ENCODE results near the gene MAPK8.

MAPK8 gene

DNA sequence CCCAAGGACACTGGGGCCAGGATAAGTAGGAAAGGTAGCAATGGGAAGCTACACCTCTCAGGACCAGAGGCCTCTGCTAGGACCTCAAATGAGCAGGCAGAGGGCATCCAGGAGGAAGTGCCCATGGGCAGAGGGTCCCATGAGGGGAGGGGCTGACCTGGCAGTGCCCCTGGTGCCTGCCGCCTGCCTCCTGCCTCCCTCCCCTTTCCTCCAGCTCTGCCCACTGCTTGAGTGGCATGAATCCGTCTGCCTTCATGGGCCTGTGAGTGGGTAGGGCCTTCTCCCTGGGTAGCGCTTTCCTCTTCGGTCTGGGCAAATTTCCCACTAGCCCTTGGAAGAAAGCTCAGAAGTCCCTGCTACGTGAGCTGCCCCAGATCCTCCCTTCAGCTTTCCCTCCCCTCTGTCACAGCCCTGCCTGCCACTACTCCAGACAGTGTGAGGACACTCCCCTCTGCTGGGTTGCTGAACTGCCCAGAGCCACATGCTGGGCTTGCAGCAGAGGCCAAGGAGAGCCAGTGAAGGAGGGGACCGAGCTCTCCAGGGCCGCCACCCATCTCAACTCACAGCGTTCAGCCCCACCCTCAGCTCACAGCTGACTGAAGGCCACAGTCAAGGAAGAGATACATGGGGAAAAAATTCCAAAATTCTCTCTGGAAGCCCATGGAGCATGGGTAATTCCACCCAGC, 157.0 kb downstream of the MAPK8 start:
- DNase-seq (ENCODE audit: low read depth), result no peak

DNA sequence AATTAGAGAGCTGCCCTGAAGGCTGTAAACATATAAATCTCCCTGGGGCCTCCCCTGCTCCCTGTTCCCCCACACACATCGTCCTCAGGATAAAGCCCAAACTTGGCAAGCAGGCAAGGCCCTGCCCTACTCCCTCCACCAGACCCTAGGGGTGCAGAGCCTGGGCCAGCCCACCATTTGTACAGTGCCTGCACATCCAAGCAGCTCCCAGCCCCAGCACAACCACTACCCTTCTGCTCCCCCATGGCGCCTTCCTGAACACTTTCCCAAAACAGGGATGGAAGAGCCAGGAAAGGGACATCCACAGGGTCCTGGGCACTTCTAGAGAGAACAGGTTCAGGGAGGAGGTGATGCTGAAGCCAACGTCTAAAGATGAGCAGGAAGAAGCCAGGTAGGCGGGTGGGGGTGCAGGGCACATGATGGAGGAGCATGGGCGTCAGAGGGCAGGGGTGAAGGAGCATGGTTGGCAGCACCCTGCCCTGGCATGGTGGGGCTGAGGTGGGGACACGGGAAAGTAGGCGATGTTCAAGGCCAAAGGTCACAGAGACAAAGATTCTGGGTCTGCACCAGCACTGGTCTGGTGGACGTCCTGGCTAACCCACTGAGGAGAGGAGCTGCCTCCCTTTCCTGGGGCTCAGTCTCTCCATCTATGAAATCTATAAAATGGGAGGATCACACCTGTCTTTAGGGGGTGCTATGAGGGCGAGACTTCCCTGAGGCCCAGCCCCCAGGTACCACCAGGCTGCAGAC, 157.8 kb downstream of the MAPK8 start:
- DNase-seq (ENCODE audit: low read depth), result no peak

DNA sequence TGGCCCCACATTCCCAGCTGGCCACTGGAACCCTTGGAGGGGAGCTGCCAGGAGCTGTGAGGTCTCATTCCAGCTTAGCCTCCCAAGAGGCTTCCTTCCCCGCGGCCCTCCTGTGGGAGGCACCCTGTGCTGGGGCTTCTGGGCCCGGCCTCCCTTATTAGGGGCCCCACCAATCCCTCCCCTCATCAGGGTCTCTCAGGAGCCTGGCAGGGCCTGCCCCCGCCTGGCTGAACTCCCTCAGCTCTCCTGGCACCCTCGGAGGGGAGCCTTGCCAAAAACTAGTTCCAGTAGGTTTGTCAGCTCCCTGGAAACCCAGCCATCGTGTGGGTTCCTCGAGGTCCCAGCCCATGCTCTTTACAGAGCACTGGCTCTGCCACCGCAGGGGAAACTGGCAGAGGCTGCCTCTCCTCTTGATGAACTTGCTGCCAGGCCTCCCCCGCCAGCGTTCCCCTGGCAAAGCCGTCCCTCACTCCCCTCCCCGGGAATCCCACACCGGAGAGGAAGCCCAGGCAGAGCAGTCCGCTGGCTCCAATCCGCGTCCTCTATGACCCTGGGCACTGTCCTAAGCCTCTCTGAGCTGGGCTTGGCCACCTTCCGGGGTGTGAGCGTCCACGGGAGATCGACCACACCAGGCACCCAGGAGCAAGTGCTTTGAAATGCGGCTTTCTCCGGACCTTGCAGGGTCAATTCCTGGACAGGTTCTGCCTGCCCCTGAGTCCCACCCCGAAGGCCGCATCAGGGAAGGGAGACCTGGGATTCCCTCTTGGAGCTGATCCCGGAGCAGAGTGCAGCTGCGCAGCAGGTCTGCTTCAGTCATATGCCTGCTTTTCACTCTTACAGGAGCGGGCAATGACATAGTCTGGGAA, 158.6 kb downstream of the MAPK8 start:
- no peak for DNase-seq (ENCODE audit: low read depth)

DNA sequence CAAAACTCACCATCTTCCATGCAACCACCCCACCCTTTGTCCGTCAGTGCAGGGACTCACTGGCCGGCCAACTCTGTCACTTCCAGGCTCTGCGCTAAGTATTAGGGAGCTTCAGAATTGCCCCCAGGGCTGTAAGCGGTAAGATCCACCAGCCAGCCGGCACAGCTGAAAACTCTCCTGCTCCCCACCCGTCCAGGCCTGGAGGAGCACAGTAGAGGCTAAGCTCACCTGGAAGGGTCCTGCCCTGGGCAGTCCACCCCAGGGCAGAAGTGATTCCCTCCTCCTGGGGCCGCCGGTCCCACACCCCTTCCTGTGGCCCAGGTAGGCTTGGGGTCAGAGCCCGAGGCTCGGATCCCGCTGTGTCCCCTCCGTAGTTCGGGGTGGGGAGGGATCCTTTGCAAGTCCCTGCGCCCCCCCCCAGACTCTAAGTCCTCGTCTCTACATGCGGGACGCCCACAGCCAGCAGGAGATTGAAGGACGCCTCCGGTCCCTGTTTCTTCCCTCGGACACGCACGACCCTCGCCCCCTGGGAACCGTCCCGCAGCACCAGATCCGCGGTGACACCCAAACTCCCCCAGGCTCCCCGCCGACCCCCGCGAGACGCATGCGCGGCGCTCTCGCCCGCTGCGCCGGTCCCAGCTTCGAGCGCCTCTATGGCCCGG, 159.5 kb downstream of the MAPK8 start:
- no peak for DNase-seq (ENCODE audit: low read depth)

GRCh38 chr10:48466611-48467240, 160.2 kb downstream of the MAPK8 start:
- DNase-seq (ENCODE audit: low read depth), result no peak

GRCh38 chr10:48467669-48468068, 161.2 kb downstream of the MAPK8 start:
- no peak for DNase-seq (ENCODE audit: low read depth)

DNA sequence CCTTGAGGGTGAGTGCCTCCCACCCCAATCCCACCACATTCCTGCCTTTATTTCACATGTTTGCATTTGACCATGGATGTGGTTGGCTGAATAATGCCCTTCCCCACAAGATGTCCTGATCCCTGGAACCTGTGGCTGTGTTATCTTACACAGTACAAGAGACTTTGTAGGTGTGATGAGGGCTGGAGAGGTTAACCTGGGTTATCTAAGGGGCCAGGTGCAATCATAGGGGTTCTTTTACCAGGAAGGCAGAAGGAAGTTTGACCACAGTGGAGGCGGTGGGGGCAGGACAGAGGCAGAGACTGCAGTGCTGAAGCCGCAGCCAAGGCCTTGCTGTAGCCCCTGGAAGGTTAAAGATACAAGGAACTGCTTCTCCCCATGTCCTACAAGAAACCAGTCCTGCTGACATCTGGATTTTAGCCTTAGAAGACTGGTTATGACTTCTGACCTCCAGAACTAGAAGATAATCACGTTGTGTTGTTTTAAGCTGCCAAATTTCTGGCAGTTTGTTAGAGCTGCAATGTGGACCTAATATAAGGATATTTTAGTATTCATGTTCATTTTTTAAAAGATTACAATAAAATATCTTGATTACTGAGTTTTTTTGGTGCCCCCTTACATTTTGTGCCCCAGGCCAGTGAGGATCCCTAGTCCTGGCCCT, 161.8 kb downstream of the MAPK8 start:
- DNase-seq (ENCODE audit: low read depth), result no peak

DNA sequence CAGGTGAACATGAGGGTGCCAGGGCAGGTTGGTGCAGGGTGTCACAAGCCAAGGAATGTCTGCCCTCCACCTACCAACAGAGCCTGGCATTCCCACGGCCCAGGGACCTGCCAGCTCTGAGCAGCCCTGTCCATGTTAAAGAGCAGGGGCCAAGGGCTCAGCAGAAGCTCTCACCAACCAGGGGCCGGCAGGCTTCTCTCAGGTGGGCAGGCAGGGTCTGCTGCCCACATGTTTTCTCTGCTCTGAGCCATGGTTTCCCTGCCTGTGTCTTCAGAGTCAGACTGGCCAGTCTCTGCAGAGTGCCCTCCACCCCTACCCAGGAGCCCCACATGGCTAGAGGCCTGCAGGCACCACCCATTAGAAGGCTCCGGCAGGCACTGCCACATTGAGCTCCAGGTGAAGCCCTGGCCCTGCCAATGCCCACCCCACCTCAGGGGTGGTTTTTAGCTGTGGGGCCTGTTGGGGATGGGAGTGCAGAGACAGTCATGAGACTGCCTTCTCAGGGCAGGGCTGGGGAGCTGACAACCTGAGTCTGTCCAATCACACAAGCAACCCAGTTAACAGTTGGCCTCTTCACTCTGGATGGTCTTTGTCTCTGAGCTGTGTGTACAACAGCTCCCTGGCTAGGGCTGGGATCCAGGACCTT, 162.5 kb downstream of the MAPK8 start:
- no peak for DNase-seq (ENCODE audit: low read depth)

GRCh38 chr10:48469516-48470020, 163.1 kb downstream of the MAPK8 start:
- DNase-seq (ENCODE audit: low read depth), result no peak

DNA sequence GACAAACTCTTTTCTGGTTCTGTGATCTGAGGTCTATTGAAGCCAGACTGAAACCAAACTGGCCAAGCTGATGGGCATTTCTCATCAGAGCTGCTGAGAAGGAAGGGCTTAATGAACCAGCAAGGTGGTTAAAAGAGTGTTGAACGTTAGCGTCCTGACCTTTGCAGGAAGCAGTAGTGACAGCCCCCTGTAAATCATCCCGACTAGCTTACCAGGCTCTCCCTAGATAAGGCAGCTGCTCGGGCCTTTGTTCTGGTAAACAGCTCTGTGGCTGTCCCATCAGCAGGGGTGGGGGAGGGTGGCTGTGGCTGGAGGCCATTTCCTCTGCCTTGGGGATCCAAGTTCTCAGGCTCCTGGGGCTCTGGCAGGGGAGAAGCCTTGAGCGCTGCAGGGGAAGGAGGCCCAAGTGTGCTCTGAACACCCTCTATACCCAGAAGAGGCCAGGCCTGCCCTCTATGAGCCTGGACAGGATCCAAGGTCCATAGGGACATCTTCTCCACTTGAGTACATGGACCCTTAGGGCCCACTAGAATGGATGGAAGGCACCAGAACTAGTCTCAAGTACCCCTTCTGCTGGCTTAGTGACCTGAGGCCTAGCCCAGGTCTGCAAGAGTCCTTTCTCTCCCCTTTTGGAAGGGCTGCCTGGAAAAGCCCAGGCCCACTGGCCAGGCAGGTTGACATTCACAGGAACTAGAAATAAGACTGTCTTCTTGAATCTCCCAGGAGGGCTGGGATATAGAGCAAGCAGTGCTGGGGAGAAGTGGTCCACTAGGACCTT, 163.8 kb downstream of the MAPK8 start:
- no peak for DNase-seq (ENCODE audit: low read depth)

DNA sequence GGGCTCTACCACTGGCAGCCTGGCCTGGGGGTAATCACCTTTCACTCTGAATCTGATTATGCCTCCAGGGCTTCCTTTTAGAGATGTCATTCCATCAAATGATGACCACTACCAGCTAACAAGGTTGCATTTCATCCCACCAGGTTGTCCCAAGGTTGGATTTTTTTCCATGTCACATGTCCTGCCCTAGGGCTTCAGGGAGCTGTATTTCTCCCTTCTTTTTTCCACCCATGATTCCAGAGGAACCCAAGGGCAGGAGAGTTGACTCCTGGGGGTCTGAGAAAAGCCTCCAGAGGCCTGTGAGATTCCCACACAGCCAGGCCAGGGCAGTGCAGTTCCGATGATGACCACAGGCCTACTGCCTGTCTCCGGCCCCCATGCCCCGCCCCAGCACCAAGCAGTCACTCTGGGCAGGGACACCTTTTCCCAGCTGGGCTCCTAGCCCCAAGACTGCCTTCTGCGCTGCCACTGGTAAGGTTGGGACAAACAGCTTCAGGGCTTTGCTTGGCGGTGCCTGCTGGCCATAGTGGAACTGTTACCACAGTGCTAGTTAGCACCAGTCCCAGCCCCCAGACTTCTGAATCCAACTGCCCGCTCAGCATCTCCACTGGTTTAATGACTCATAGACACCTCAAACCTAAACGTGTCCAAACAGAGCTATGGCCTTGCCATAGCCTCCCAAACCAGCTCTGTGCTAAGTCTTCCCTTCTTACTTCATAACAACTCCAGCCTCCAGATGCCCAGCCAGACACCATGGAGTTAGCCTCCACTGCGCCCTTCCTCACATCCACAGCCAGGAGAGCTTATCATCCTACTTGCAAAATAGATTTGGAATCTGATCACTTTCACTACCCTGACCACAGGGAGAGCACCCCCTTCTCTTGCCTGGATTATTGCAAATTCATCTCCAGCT, 164.7 kb downstream of the MAPK8 start:
- no peak for DNase-seq (ENCODE audit: low read depth)

DNA sequence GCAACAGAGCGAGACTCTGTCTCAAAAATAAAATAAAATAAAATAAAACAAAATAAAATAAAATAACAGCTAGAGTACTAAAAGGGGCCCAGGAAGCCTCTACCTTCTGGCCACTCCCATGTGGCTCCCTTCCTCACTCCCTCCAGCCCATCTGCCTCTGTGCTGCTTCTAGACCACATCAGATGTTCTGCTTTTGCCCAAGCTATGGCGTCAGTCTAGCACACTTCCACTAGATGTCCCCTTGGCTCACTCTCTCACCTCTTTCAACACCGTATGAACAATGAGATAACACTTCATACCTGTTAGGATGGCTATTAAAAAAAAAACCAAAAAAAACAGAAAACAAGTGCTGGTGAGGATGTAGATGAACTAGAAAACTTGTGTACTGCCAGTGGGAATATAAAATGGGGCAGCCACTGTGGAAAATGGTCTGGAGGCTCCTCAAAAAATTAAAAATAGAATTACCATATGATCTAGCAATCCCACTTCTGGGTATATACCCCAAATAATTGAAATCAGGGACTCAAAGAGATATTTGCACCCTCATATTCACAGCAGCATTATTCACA, 166.1 kb downstream of the MAPK8 start:
- DNase-seq (ENCODE audit: low read depth), result no peak

- DNase-seq (ENCODE audit: low read depth), result no peak
These were observed 167.2 kb downstream of the MAPK8 start for GRCh38 chr10:48473704-48474103.

DNA sequence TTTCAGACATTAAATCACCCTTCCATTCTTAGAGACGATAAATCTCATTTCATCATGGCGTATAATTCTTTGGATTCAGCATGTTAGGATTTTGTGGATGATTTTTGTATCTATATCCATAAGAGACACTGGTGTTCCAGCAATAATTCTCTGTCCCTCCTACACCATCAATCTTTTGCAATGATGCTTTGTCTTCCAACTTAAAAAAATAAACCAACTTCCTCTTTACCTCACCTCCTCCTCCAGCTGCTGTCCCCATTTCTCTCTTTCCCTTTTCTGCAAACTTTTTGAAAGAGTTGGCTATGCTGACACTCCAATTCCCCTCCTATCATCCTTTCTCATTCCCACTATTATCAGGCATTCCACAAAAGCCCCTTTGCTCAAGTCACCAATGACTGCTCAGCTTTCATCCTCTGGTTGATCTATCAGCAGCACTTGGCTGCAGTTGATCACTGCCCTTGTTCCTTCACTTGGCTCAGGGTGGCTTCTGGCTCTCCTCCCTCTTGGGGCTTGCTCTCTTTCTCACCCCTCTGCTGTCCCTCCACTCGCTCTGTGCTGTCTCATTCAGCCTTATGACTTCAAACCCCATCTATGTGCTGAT, 168.4 kb downstream of the MAPK8 start:
- DNase-seq (ENCODE audit: low read depth), result no peak

DNA sequence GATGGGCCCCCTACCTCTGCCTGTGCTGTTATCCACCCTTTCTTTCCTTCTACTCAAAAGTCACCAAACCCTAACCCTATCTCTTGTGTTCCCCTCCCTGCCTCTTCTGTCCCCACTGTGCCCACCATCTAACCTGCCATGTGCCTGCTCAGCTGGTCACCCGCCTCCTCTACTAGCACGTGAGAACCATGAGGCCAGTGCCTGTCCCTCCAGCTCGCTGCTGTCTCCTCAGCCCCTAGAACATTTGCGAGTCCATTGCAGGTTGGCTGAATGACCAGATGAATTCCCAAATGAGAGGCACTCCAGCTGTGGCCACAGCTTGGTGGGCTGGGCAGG, 169.4 kb downstream of the MAPK8 start:
- no peak for DNase-seq (ENCODE audit: low read depth)

DNA sequence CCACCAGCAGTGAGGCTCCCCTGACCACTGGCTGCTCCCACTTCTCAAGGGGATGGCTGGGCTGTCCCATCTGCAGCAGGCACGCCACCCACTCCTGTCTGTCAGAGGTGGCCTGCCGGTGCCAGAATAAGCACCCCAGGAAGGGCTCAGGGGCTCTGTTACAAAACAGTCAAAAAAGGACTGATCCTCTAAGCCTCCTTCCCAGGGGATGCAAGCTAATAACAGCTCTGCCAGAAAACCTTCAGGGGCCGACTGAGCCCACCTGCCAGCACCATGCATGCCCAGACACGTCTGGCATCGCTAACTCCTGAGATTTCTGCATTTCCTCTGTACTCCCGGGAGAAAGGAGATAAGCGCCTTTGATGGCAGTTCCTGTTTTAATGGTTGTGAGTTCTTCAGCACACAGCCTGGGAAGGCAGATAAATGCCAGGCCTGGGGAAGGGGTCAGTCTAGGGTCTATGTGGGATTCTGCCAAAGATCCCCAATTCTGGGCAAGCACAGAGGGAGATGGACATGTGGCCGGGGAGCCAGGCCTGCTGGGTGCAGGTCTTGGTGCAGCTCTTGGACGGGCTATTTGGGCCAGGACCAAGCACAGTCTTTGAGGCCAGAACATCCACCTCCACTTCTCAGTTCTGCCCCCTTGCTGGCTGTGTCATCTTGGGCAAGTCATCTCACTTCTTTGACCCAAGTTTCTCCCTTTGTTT, 170.0 kb downstream of the MAPK8 start:
- DNase-seq (ENCODE audit: low read depth), result no peak

DNA sequence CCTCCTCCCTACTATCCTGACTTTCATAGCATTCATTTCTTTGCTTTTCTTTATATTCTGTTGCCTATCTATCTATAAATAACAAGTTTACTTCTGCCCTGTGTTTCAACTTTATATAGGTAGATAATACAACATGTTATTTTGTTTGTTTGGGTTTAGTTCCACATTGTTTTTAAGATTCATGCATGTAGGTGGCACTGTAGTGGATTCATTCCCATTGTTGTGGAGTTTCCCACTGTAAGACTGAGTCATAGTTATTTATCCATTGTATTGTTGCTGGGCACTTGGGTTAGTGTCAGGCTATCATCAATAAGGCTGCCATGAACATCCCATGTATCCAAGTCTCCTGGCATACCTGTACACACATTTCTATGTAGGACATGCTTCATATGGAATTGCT, 170.7 kb downstream of the MAPK8 start:
- no peak for DNase-seq (ENCODE audit: low read depth)

Measured in activated T-cell treated with anti-CD3 and anti-CD28 coated beads for 1 hour (primary cell).